ENCODE results near the gene OXLD1.

Gene OXLD1

DNA sequence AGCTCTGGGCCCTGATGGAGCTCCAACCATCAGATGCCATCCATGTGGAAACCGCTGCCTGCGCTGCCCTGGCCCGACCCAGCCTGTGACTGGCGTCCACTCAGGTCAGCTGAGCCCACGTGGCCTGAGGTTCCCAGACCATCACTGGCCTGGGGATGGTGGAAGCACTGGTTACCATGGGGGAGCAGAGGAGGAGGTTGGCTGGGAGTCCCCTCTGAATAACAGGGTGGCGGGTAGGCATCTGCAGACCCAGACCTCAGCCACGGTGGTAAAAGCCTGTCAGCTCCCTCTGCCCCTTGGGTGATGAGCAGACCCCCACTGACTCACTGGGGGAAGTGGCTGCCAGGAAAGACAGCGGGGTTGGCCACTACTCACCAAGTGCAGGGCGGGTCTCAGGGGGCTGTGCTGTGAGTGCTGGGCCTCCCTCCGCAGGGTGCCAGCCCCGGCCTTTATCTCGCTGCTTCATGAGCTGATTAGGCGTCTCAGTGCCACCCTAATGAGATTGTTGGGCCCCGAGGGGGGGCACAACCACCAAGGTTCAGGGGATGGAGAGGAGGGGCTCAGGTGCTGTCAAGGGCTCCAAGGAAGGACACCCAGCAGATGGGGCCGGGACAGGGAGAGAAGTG is 10.2 kb downstream of the OXLD1 start, which contains the start of gene PDE6G:
TSS of gene PDE6G (minus strand) at position 425 of the 626 bp plus-strand sequence. CDS start 3,237 bp downstream, outside the sequence.
- Mint-ChIP-seq H3K4me1 (ENCODE audit: low read depth) (peaks cover 12% of the 10 kb centered on the region), H3K9me3 (no peaks in the 10 kb centered on the region), H3K27me3 (ENCODE audit: low read depth) (peaks cover 4% of the 10 kb centered on the region), H3K36me3 (ENCODE audit: low read depth) (peaks cover 3% of the 10 kb centered on the region), H3K4me3 (no peak within 1 kb of the TSS), H3K27ac (peak within 1 kb of the TSS; percentile 20)

DNA sequence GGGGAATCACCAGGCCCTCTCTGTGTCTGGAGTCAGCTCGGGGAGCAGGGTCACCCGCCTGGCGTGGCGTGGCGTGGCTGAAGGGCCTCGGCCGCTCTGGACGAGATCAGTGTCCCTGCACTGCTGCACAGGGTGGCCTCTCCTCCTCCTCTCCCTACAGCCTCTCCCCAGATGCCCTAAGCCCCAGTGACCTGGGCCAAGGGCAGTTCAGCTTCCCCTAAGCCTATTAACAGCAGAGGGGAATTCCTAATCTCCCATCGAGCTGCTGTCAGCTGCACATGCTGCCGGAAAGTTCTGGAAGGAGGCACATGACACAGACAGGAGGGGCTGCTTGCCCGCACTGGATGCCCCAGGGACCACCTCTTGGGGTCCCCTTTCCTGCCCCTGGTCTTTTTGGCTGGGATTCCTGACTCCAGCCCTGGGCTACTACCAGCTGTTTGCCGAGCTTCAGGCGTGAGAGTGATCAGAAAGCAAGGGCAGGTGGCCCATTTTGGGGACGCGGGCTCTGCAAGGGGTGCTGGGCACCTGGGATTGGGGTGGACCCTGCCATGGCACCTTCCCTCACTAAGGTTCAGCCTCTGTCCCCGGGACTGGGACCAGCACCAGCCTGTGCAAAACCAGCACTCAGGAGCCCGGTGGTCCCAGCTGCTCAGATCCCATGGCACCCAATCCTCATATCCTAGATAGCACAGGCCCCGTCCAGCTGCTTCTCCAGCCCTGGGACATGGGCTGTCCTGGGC is 10.9 kb downstream of the OXLD1 start:
- Mint-ChIP-seq H3K36me3 (ENCODE audit: low read depth) (peaks cover 3% of the 10 kb centered on the region), H3K27ac (no peak overlapping the region), H3K4me1 (ENCODE audit: low read depth) (peaks cover 12% of the 10 kb centered on the region), H3K9me3 (no peaks in the 10 kb centered on the region), H3K4me3 (no peak overlapping the region), H3K27me3 (ENCODE audit: low read depth) (peaks cover 4% of the 10 kb centered on the region)

DNA sequence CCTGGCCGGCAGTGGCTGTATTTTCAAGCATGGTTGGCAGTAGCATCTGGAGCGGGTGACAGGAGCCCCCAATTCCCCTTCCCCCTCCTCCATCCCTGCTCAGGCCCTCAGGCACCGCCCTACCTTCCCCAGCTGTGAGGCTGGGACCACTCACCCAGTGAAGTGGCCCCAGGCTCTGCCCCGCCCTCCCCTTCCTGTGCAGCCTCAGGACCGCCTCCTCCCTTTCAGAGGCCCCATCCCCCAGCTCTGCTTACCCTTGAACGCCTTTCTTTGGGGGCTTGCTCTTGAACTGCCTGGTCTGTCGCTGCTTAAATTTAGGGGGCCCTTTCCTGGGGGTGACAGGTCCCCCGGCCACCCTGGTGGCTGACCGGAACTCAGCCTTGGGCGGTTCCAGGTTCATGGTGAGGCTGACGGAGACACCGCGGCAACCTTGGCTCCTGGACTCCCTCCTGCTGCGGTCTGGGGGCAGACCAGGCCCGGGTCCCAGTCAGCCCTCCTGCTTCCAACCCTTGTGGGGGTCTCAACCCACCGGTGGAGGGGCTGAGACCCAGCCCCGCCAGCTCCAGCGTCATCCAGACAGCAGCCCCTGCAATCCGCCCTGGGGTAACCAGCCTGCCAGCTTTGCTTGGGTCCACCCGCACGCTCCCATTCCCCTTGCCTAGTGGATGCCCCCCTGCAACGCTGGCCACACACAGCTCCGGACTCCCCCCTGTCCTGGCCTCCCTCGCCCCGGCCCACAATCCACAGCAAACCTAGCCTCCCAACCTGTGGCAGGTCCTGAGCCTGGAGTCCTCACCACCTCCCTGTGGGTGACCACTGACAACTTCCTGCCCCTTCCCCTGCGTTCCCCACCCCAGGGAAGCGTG is 13.3 kb downstream of the OXLD1 start:
- Mint-ChIP-seq H3K36me3 (ENCODE audit: low read depth) (peaks cover 3% of the 10 kb centered on the region), H3K4me3 (peak overlapping the region; percentile 87), H3K27me3 (ENCODE audit: low read depth) (peaks cover 14% of the 10 kb centered on the region)

DNA sequence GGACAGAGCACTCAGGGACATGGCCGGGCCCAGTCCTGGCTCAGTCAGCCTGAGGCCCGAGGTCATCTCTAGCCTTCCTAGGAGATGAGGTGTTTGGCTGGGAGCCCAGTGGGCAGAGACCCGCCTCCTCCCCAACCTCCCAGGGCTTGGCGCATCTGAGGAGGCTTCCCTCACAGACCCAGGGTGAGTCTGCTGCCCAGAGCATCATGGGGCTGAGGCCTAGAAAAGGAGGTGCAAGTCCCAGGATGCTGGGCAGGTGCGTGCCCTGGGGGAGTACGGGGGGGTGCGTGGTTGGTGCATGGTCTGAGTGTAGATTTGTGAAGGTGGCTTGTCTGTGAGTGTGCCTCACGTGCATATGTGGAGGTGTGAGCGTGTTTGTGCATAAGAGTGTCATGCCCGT is 14.7 kb downstream of the OXLD1 start:
- H3K27me3 Mint-ChIP-seq (ENCODE audit: low read depth), result peaks cover 25% of the 10 kb centered on the region
- peaks cover 5% of the 10 kb centered on the region for H3K4me1 Mint-ChIP-seq (ENCODE audit: low read depth)
- H3K9me3 Mint-ChIP-seq, result no peaks in the 10 kb centered on the region
- H3K27ac Mint-ChIP-seq, result no peak overlapping the region
- peak overlapping the region; percentile 30 for H3K4me3 Mint-ChIP-seq
- H3K36me3 Mint-ChIP-seq (ENCODE audit: low read depth), result peaks cover 3% of the 10 kb centered on the region

More for the DNA sequence above, 13.3 kb downstream of the OXLD1 start:
- Mint-ChIP-seq H3K27ac (peak overlapping the region; percentile 77), H3K4me1 (ENCODE audit: low read depth) (peaks cover 12% of the 10 kb centered on the region), H3K9me3 (no peaks in the 10 kb centered on the region)

DNA sequence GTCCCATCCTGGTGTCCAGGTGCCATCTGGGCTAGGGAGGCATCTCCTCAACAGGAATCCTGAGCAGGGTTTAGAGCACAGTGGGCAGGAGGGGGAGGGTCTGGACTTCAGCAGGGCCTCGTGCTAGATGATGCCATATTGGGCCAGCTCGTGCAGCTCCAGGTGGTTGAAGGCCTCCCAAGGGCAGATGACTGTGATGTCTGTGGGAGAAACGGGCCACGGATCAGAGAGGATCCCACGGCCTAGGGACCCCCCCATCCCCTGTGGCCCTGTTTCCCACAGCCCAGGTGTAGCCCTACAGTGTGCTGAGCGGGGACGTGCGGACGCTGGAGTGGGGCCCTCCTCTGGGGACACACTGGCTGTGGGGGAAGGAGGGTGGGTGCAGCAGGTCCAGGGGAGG is 15.5 kb downstream of the OXLD1 start:
- Mint-ChIP-seq H3K4me1 (ENCODE audit: low read depth) (peaks cover 5% of the 10 kb centered on the region), H3K27me3 (ENCODE audit: low read depth) (peaks cover 26% of the 10 kb centered on the region), H3K36me3 (ENCODE audit: low read depth) (peaks cover 3% of the 10 kb centered on the region), H3K9me3 (no peaks in the 10 kb centered on the region), H3K27ac (no peak overlapping the region), H3K4me3 (no peak overlapping the region)

DNA sequence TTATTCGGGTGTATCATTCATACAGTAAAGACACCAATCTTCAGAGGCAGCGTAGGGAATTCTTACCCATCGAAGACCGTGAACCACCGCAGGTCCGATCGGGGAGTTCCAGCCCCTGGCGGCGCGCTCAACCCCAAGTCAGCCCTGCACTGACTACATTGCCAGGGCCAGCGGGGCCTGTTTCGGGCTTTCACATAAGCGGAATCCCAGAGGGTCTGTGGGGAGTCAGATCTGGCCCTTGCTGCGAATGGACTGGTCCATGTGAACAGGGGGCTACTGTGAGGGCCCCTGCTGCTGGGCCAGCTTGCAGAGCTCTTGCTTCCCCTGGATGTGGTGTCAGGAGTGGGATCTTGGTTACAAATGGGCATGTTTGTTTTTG is 17.7 kb downstream of the OXLD1 start:
- Mint-ChIP-seq H3K4me3 (no peak overlapping the region), H3K4me1 (ENCODE audit: low read depth) (peaks cover 5% of the 10 kb centered on the region), H3K27me3 (ENCODE audit: low read depth) (peaks cover 26% of the 10 kb centered on the region), H3K9me3 (no peaks in the 10 kb centered on the region), H3K36me3 (ENCODE audit: low read depth) (peaks cover 3% of the 10 kb centered on the region), H3K27ac (no peak overlapping the region)

DNA sequence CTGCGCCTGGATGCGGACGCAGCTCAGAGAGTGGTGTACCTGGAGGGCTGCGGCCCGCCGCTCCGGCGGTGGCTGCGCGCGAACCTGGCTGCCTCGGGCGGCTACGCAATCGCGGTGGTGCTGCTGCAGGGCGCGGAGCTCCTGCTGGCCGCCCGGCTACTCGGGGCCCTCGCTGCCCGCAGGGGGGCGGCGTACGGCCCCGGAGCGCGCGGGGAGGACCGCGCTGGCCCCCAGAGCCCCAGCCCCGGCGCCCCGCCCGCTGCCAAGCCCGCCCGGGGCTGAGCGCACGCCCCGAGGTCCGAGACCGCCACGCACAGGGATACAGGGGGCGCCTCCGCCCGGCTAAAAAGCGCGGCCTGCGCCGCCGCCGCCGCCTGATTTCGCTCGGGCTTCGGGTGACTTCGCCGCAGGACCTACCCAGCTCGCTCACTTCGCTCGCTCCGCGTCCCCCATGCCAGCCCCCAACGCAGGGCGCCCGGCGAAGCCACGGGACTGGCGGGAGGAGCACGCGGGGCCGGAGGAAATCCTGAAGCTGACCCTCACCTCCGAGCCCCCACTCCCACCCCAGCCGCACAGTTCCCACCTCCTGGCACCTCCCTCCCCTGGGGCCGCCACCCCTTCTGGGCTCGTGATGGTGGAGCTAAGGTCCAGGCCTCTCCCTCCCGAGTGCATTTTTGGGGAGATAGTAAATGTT is 18.2 kb downstream of the OXLD1 start:
- Mint-ChIP-seq H3K27me3 (ENCODE audit: low read depth) (peaks cover 26% of the 10 kb centered on the region), H3K27ac (no peak overlapping the region), H3K36me3 (ENCODE audit: low read depth) (peaks cover 3% of the 10 kb centered on the region), H3K4me3 (no peak overlapping the region), H3K9me3 (no peaks in the 10 kb centered on the region), H3K4me1 (ENCODE audit: low read depth) (no peaks in the 10 kb centered on the region)

DNA sequence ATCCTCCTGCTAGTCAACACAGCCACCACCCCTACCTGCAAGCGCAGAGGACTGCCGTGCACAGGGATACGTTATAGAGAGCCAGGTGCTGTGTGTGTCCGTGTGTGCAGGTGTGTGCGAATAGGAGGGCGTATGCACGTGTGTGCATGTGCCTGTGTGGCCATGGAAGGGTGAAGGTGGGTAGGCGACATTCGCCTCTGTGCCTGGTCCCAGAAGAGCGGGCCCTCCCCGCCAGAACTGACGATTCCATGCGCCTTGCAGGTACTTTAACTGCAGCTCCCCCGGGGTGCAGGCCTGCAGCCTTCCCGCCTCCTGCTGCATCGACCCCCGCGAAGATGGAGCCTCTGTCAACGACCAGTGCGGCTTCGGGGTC is 18.8 kb downstream of the OXLD1 start:
- Mint-ChIP-seq H3K27ac (no peak overlapping the region), H3K4me1 (ENCODE audit: low read depth) (no peaks in the 10 kb centered on the region), H3K9me3 (no peaks in the 10 kb centered on the region), H3K4me3 (no peak overlapping the region), H3K36me3 (ENCODE audit: low read depth) (peaks cover 3% of the 10 kb centered on the region), H3K27me3 (ENCODE audit: low read depth) (peaks cover 26% of the 10 kb centered on the region)

DNA sequence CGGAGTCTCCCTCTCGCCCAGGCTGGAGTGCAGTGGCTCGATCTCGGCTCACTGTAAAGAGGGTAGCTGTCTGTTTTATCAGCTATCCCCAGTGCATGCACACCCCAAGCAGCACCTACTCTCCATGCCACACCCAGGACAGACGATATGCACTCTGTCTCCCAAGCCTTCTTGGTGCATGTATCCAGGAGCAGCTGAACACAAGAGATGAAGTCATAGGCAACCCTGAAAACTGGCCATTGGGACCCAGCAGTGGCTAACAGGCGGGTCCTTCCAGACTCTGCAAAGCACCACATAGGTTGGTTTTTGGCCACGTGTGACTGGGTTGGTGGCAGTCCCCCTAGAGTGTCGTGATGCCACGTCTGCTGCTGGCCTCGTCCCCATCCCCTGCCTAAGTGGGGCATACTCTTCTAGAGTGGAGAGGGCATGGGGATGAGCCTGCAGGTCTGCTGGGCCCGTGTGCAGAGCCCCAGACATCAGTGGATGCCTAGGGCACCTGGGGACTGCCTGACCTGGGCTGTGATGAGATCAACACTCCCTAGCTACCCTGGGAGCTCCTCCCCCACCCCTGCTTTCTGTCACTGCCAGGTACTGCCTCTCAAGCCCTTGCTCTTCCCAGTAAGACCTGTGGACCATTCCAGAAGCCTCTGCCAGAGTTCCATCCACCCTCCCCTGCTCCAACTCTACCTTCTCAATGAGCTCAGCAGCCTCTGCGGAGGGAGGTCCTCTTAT is 19.4 kb downstream of the OXLD1 start:
- Mint-ChIP-seq H3K36me3 (ENCODE audit: low read depth) (peaks cover 3% of the 10 kb centered on the region), H3K27ac (no peak overlapping the region), H3K4me3 (no peak overlapping the region), H3K9me3 (no peaks in the 10 kb centered on the region), H3K27me3 (ENCODE audit: low read depth) (peaks cover 26% of the 10 kb centered on the region), H3K4me1 (ENCODE audit: low read depth) (no peaks in the 10 kb centered on the region)

DNA sequence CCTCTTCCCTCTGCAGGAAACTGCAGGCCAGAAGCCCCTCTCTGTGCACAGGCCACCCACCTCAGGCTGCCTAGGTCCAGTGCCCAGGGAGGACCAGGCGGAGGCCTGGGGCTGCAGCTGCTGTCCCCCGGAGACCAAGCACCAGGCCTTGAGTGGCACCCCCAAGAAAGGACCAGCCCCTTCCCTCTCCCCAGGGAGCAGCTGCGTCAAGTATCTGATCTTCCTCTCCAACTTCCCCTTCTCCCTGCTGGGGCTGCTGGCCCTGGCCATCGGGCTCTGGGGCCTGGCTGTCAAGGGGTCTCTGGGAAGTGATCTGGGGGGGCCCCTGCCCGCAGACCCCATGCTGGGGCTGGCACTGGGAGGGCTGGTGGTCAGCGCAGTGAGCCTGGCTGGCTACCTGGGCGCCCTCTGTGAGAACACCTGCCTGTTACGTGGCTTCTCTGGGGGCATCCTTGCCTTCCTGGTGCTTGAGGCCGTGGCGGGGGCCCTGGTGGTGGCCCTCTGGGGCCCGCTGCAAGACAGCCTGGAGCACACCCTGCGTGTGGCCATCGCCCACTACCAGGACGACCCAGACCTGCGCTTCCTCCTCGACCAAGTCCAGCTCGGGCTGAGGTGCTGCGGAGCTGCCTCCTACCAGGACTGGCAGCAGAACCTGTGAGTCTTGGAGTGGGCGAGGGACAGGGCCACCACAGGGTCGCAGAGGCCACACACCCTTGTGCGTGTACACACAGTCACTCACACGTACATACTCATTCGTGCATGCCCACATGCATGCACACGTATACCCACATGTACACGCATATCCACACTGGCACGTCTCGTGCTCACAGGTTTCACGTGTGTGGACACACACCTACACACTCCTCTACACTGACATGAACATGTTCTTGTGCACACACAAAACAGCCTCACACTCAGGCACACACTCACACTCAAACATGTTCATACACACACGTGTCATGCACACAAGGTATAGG is 21.1 kb downstream of the OXLD1 start:
- H3K4me3 Mint-ChIP-seq, result no peak overlapping the region
- no peaks in the 10 kb centered on the region for H3K36me3 Mint-ChIP-seq (ENCODE audit: low read depth)
- no peaks in the 10 kb centered on the region for H3K4me1 Mint-ChIP-seq (ENCODE audit: low read depth)

DNA sequence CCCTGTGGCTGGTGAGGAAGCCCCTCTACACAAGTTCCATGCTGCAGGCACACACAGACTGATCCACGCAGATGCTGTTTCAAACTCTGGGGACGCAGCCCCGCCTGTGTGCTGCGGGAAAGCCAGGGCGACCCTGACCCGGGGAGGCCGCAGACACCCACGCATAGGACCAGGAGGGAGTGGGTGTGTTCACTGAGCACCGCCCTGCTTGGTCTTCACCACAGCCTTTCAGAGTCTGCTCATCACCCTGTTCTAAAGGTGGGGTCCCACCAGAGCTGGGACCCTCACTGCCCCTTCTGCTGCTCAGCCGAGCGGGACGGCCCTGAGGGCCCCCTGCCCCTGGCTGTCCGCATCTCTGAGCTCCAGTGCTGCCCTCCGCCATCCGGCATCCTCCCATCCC is 21.9 kb downstream of the OXLD1 start:
- no peaks in the 10 kb centered on the region for H3K9me3 Mint-ChIP-seq
- no peak overlapping the region for H3K27ac Mint-ChIP-seq
- H3K4me1 Mint-ChIP-seq (ENCODE audit: low read depth), result no peaks in the 10 kb centered on the region
- H3K36me3 Mint-ChIP-seq (ENCODE audit: low read depth), result no peaks in the 10 kb centered on the region
- H3K27me3 Mint-ChIP-seq (ENCODE audit: low read depth), result peaks cover 22% of the 10 kb centered on the region
- no peak overlapping the region for H3K4me3 Mint-ChIP-seq

More for the DNA sequence above, 21.1 kb downstream of the OXLD1 start:
- H3K9me3 Mint-ChIP-seq, result no peaks in the 10 kb centered on the region
- no peak overlapping the region for H3K27ac Mint-ChIP-seq
- peaks cover 22% of the 10 kb centered on the region for H3K27me3 Mint-ChIP-seq (ENCODE audit: low read depth)

DNA sequence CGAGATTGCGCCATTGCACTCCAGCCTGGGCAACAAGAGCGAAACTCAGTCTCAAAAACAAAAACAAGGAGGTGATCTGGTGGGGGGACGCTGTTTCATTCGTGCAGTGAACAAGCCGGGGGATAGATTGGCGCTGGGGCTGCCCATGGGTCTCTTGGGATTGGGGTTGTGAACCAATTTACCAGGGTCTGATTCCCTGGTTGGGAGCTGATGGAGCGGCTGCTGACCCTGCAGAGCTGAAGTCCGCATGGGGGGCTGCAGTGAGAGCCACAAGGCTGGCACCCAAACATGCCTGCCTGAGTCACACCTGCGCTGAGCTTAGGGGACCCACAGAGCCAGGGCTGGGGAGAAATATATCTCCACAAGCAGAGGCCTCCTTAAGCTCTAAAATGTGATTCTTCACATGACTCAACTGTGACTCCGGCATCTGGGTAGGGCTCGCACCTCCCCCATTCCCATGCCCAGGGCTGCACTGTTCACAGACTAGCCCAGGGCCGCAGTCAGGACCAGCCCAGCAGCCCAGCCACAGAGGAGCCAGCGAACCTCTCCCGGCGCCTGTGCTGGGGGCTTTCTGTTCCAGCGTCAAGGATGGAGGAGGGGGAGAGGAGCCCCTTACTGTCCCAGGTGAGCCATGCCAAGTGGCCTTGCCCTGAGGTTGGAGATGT is 24.4 kb downstream of the OXLD1 start:
- Mint-ChIP-seq H3K27ac (no peak overlapping the region), H3K9me3 (no peaks in the 10 kb centered on the region), H3K4me1 (ENCODE audit: low read depth) (no peaks in the 10 kb centered on the region), H3K36me3 (ENCODE audit: low read depth) (no peaks in the 10 kb centered on the region), H3K27me3 (ENCODE audit: low read depth) (peaks cover 3% of the 10 kb centered on the region), H3K4me3 (no peak overlapping the region)

Data from T-helper 1 cell treated with Interleukin-12 subunit alpha and Interleukin-12 subunit beta and Interleukin-4 antibody, amounts not matched to agents 30 μg/mL and 1 μg/mL, for 36 hours (primary cell).